IMR-90 (cell line): Measurements from ENCODE around the gene KPTN.

ENCODE experiments used
- CEBPB ChIP-seq: IDR thresholded peaks from 2 replicates; pipeline ENCODE4 v1.6.1; 2012; ENCODE audit warnings: low read depth, low read length, improper control_type of control experiment
- CHD1 ChIP-seq: IDR thresholded peaks from 2 replicates; pipeline ENCODE4 v1.6.1; 2012; ENCODE audit warnings: low read depth, low read length, improper control_type of control experiment
- CTCF ChIP-seq: conservative IDR thresholded peaks from 2 replicates; pipeline ENCODE4 v1.5.1; 2012; ENCODE audit warnings: mild to moderate bottlenecking, low read depth, low read length, improper control_type of control experiment
- MAFK ChIP-seq: IDR thresholded peaks from 2 replicates; pipeline ENCODE4 v1.6.1; 2012; ENCODE audit warnings: low read depth, low read length, improper control_type of control experiment
- MXI1 ChIP-seq: IDR thresholded peaks from 2 replicates; pipeline ENCODE4 v1.6.1; 2012; ENCODE audit warnings: low read depth, mild to moderate bottlenecking, low read length, moderate library complexity, borderline replicate concordance
- NFE2L2 ChIP-seq: fragments of 150-350 bp; IDR thresholded peaks from 2 replicates; pipeline ENCODE4 v1.6.1; 2016; ENCODE audit warnings: low read depth, mild to moderate bottlenecking, low read length
- POLR2A ChIP-seq: IDR thresholded peaks from 2 replicates; pipeline ENCODE4 v1.6.1; 2012; ENCODE audit warnings: mild to moderate bottlenecking, low read depth, low read length
- RCOR1 ChIP-seq: IDR thresholded peaks from 2 replicates; pipeline ENCODE4 v1.6.1; 2012; ENCODE audit warnings: mild to moderate bottlenecking, low read length, improper control_type of control experiment; ENCODE audit not compliant: insufficient replicate concordance
- RFX5 ChIP-seq: IDR thresholded peaks from 2 replicates; pipeline ENCODE4 v1.8.0; 2012; ENCODE audit warnings: low read depth, mild to moderate bottlenecking, low read length, moderate library complexity

- TF ChIP-seq CTCF (no peak), CHD1 (no peak), POLR2A (no peak), MXI1 (no peak), MAFK (no peak), RCOR1 (no peak), NFE2L2 (no peak), RFX5 (no peak), CEBPB (no peak)
These were observed 11.7 kb upstream of the KPTN start for GRCh38 chr19:47495478-47496372.
